Measurements from ENCODE around the gene AADACL2. TPM values are rescaled to one million over a fixed set of nuclear protein-coding genes. Genes with fewer than 3 reads are reported as not detected.

Gene AADACL2
- total RNA-seq, 1 experiment from 2014 or later = not detected

- Histone ChIP-seq H2BK20ac (ENCODE audit: low read depth, low read length, poor library complexity, severe bottlenecking) (no peak overlapping the region), H3K79me1 (ENCODE audit: insufficient read depth, low read depth, low read length, poor library complexity, severe bottlenecking) (no peaks in the 10 kb centered on the region), H2BK5ac (ENCODE audit: insufficient read length, low read length) (no peak overlapping the region), H3K79me2 (ENCODE audit: insufficient read depth, low read length) (no peaks in the 10 kb centered on the region), H4K8ac (replicated peaks; ENCODE audit: insufficient read length, low read depth, low read length) (no peak overlapping the region), H3K18ac (ENCODE audit: insufficient read length, low read depth, low read length) (no peak overlapping the region), H3K27ac (ENCODE audit: insufficient read length, low read depth, low read length) (no peak overlapping the region), H3K56ac (ENCODE audit: insufficient read length, low read depth, low read length) (no peak overlapping the region), H3T11ph (ENCODE audit: low read length) (no peak overlapping the region), H2AFZ (ENCODE audit: low read length) (no peak overlapping the region), H2BK15ac (ENCODE audit: low read depth, low read length) (no peak overlapping the region), H3K4ac (ENCODE audit: low read depth, low read length) (no peak overlapping the region), H3K23me2 (ENCODE audit: insufficient read length, low read depth, low read length, poor library complexity, severe bottlenecking) (no peaks in the 10 kb centered on the region), H4K5ac (ENCODE audit: insufficient read length, low read depth, low read length) (no peak overlapping the region), H2AK5ac (ENCODE audit: insufficient read length, low read length) (no peak overlapping the region), H3K14ac (ENCODE audit: insufficient read depth, low read length) (no peak overlapping the region), H3K9ac (ENCODE audit: extremely low read depth, insufficient read length, low read length) (no peak overlapping the region), H3K23ac (ENCODE audit: insufficient read length, low read depth, low read length) (no peak overlapping the region), H3K27me3 (ENCODE audit: insufficient read depth, low read length) (no peaks in the 10 kb centered on the region), H3K9me3 (ENCODE audit: control insufficient read depth, low read depth, low read length) (no peaks in the 10 kb centered on the region), H3K4me2 (ENCODE audit: insufficient read depth, insufficient read length, low read length) (no peak overlapping the region), H4K91ac (ENCODE audit: insufficient read length, low read depth, low read length) (no peak overlapping the region), H4K20me1 (ENCODE audit: control insufficient read depth, insufficient read depth, insufficient read length) (no peaks in the 10 kb centered on the region), H2BK12ac (ENCODE audit: insufficient read length, low read depth, low read length) (no peak overlapping the region), H2BK120ac (ENCODE audit: low read depth, low read length, poor library complexity, severe bottlenecking) (no peak overlapping the region), H3K4me1 (ENCODE audit: insufficient read depth, low read length) (no peaks in the 10 kb centered on the region)
- Mint-ChIP-seq H3K36me3 (ENCODE audit: insufficient read depth in 1 of 3, low read depth in 3 of 3) (0 out of 7 replicates have a peak, but pooled peaks cover 0 to 5% (median 0%) of the 10 kb centered on the region in 3 experiments), H3K27me3 (ENCODE audit: low read depth) (no peaks in the 10 kb centered on the region), H3K4me3 (no peak overlapping the region), H3K9me3 (peaks cover 4 to 5% of the 10 kb centered on the region in 2 experiments; a peak in 4 of 5 replicates), H3K27ac (no peak overlapping the region), H3K4me1 (no peaks in the 10 kb centered on the region)
- TF ChIP-seq CTCF (conservative IDR thresholded peaks at IDR 0.05) = no peak
- no peak for DNase-seq
- WGBS (ENCODE audit: extremely low coverage, insufficient read length, low lambda C conversion rate) = no CpG with 5 or more reads among the region's 6 CpGs
Observed at GRCh38 chr3:151750181-151750580, 16.5 kb downstream of the AADACL2 start.
